Fibroblast of pulmonary artery (primary cell): ENCODE data around the gene LIMK2.

ENCODE experiments used
- DNase-seq: peaks from one replicate; pipeline ENCODE4 v3.0.0-alpha.2; 2010; ENCODE audit warnings: low read depth
- H3K4me3 ChIP-seq: replicated peaks from 2 replicates; pipeline ENCODE4 v1.5.1; 2011; ENCODE audit warnings: low read depth, mild to moderate bottlenecking, control low read depth, low read length, moderate library complexity
- CTCF ChIP-seq: IDR thresholded peaks from 2 replicates; pipeline ENCODE4 v1.5.1; 2011; ENCODE audit warnings: mild to moderate bottlenecking, control low read depth, low read length, inconsistent platforms; ENCODE audit errors: missing control alignments

LIMK2 gene

DNA sequence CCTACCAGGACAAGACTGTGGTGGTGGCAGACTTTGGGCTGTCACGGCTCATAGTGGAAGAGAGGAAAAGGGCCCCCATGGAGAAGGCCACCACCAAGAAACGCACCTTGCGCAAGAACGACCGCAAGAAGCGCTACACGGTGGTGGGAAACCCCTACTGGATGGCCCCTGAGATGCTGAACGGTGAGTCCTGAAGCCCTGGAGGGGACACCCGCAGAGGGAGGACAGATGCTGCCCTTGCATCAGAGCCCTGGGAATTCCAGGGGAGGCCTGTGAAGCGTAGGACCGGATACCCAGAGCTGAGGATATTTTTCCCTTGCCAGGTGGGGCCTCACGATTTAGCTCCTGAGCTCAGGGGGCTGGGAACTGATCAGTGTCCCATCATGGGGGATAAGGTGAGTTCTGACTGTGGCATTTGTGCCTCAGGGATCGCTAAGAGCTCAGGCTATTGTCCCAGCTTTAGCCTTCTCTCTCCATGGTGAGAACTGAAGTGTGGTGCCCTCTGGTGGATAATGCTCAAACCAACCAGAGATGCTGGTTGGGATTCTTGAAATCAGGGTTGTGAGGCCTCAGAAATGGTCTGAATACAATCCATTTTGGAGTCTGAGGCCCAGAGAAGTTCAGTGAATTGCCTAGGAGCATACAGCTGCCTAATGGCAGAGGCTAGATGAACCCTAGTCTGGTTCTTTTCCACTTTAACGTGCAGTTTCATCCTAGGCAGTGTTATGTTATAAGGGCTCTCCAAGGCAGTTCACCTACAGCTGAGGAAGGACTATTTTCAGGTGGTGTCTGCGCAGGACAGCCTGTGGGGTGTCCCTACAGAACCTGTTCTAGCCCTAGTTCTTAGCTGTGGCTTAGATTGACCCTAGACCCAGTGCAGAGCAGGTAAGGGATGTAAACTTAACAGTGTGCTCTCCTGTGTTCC lies 60.7 kb downstream of the LIMK2 start:
- peak; percentile 82 for TF ChIP-seq CTCF
- peak; percentile 82 for DNase-seq
- H3K4me3 ChIP-seq = no peak overlapping the region

DNA sequence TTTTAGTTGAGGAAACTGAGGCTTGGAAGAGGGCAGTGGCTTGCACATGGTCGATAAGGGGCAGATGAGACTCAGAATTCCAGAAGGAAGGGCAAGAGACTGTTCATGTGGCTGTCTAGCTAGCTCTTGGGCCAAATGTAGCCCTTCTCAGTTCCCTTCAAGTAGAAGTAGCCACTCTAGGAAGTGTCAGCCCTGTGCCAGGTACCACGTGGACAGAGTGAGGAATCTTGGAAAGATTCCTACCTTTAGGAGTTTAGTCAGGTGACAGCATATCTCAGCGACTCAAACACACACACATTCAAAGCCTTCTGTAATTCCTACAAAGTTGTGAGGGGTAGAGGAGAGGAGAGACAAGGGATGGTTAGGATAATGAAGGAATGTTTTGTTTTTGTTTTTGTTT lies 61.9 kb downstream of the LIMK2 start:
- no peak for TF ChIP-seq CTCF
- no peak overlapping the region for H3K4me3 ChIP-seq
- DNase-seq = no peak

DNA sequence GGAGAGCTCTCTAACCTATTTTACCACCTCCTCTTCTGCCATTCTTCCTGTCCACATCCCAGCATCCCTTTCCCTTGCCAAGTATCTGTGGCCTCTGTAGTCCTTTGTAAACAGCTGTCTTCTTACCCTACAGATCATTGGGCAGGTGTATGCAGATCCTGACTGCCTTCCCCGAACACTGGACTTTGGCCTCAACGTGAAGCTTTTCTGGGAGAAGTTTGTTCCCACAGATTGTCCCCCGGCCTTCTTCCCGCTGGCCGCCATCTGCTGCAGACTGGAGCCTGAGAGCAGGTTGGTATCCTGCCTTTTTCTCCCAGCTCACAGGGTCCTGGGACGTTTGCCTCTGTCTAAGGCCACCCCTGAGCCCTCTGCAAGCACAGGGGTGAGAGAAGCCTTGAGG lies 62.9 kb downstream of the LIMK2 start:
- H3K4me3 ChIP-seq = no peak overlapping the region
- DNase-seq = no peak
- TF ChIP-seq CTCF = no peak

DNA sequence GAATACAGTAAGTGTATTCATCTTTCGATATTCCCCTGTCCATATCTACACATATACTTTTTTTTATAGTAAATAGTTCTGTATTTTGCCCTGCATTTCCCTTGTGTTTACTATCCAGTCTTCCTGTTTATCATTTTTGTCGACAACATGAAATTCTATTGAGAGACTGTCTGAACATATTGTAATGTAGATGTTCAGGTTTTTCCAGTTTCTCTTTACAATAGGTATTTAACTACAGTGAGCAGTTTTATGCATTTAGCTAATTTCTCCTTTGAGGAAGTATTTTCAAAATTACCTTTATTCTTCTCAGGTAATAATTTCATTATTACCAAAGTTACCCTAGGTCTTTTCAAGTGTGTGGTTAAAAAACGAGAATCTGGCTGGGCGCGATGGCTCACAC lies 63.5 kb downstream of the LIMK2 start:
- TF ChIP-seq CTCF = no peak

GRCh38 chr22:31276426-31277167 lies 64.5 kb downstream of the LIMK2 start:
- no peak for DNase-seq
- H3K4me3 ChIP-seq = no peak overlapping the region
- no peak for TF ChIP-seq CTCF

More for the DNA sequence above, 63.5 kb downstream of the LIMK2 start:
- no peak overlapping the region for H3K4me3 ChIP-seq
- DNase-seq = no peak

- no peak overlapping the region for H3K4me3 ChIP-seq
- no peak for TF ChIP-seq CTCF
- DNase-seq = no peak
Observed at GRCh38 chr22:31277741-31278140, 65.6 kb downstream of the LIMK2 start.
